ENCODE measurements around the gene KDM7A.

Gene KDM7A

GRCh38 chr7:140081774-140082425 lies 94.9 kb downstream of the KDM7A start:
- no peak for DNase-seq

- no peak for DNase-seq
Observed at GRCh38 chr7:140080919-140081318, 95.9 kb downstream of the KDM7A start.

DNA sequence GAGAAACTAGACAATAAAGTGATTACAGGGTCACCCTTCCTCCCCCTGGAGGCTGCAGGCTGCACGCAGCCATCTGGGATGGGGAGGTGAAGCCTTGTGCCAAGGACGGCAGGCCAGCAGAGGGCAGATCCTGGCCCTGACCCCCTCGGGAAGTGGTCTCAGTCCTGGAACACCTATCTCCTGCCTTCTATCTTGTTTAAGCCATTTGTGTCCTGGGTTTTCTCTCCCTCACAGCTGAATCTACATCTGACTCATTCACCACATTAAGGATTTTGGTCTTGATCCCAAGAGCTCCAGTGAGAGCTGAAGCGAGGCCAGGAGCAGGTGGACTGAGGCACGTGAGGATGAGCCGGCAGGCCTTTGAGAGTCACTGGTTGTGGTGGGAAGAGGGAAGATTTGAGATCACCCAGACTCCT lies 97.7 kb downstream of the KDM7A start:
- no peak for DNase-seq

- DNase-seq: no peak
Observed at GRCh38 chr7:140078392-140078791, 98.4 kb downstream of the KDM7A start.

- DNase-seq: no peak
Observed at GRCh38 chr7:140074780-140075179, 102.0 kb downstream of the KDM7A start.

GRCh38 chr7:140070546-140070945 lies 106.2 kb downstream of the KDM7A start:
- no peak for DNase-seq

DNA sequence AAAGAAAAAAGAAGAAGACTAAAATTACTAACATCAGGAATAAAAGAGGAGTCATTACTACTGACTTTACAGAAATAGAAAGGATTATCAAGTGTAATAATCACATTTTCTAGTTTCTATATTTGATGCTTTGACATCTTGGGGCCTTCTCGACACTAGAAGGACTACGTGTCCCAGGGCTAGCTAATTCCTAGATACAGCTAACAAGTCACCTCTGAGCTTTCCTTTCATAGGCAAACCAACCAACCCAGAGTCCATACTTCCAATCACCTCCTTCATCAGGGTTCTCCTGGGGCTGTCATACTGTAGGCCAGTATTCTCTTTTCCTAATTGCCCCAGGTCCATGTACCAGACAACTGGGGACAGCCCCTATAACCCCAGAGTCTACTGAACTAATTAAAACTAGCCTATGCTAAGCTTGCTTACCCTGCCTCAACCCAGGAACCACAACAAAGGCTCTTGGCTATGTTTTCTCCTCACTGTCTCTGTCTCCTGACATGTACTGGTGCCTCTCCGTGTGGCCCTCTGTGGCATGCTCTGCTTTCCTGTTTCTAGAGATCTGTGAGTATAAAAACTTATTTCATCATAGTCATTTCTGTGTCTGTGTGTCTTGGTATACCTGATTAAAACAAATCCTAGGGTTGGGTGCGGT lies 107.4 kb downstream of the KDM7A start:
- no peak for DNase-seq

DNA sequence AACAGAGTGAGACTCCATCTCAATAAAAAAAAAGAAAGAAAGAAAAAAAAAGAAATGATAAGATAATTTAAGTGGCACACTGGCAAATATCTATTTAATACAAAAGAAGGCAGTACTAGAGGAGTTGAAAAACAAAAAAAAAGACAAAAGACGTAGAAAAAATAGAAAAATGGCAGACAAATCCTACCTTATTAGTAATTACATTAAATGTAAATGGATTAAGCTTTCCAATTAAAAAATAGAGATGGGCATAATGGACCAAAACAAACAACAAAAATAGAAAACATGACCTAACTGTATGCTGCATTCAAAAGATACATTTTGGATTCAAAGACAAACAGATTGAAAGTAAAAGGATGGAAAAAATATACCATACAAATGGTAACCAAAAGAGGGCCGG lies 108.8 kb downstream of the KDM7A start:
- no peak for DNase-seq

DNA sequence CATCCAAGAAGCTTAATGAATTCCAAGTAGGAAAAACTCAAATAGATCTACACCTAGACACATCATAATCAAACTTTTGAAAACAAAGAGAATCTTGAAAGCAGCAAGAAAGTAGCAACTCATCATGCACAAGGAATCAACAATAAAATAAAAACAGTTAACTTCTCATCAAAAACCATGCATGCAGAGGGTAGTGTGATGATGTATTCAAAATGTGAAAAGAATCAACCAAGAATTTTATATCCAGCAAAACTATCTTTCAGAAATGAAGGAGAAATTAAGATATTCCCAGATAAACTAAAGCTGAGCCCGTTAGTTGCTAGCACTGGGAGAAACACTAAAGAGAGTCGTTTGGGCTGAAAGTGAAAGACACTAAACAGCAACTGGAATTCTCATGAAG lies 109.7 kb downstream of the KDM7A start:
- no peak for DNase-seq

DNA sequence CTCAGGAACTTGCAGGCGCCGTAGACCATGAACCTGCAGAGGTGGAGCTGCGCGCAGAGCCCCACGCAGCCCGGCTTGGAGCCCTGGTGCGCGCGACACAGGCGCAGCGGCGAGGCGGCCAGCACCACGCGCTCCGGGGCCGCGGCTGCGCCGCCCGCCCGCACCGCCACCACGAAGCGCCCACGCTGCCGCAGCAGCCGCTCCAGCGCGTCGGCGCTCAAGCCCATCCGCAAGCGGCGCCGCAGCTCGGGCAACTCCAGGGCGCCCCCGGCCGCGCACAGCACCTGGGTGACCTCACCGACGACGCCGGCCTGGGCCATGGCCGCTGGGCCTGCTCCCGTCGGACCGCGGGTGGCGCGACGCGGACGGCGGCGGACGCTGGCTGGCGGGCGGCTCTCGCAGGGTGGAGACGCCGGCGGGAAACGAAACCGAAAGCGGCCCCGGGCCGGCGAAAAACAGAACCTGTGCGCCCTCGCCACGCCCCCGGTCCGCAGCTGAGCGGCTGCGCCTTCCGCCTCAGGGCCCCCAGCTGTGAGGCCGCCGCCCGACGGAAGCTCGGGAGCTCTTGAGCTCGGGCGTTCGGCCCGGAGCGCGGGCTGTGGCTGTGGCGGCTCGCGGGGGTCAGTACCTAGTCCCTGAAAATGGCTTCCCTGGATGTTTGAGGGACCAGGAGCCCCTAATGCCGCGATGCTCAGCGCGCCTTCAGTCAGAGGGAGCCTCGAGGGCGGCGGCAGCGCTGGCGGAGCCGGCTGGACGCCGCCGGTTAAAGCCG lies 114.1 kb downstream of the KDM7A start, which contains the start of gene PARP12:
Gene PARP12 (minus strand): TSS at position 424 of the 772 bp plus-strand sequence. CDS start 104 bp downstream, at position 320.
- DNase-seq: peak; percentile 89

DNA sequence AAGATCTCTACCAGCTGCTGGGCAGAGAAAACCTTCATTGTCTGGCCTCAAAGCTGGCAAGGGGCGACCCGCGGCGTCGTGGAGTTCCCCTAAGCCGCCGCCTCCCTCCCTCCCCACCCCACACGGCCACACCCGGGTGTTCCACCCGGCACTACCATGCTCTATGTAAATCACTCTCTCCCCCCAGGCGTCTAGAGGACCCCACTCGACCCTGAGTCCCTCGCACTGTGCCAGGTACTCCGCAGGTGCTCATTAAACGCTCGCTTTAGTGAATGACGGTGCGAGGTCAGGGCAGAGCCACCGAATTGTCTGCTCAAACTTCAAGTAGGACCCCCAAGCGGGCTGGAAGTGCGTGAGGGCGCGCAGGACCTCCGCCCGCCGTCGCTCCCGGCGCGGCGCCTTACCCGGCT lies 114.7 kb downstream of the KDM7A start:
- peak; percentile 69 for DNase-seq

DNA sequence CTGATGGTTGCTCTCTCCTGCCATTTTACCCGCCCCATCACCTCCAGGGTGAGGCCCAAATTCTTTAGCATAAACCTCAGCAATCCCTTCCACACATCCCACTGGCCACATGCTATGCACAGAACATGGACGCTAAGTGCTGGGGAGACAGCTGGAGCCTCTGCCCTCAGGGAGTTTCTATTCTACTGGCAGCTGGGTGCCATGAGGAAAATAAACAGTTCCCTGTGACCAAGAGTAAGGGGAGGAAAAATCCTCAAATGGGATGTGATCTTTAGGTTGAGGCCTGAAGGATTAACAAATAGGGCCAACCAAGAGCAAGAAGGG lies 115.2 kb downstream of the KDM7A start:
- DNase-seq: no peak

DNA sequence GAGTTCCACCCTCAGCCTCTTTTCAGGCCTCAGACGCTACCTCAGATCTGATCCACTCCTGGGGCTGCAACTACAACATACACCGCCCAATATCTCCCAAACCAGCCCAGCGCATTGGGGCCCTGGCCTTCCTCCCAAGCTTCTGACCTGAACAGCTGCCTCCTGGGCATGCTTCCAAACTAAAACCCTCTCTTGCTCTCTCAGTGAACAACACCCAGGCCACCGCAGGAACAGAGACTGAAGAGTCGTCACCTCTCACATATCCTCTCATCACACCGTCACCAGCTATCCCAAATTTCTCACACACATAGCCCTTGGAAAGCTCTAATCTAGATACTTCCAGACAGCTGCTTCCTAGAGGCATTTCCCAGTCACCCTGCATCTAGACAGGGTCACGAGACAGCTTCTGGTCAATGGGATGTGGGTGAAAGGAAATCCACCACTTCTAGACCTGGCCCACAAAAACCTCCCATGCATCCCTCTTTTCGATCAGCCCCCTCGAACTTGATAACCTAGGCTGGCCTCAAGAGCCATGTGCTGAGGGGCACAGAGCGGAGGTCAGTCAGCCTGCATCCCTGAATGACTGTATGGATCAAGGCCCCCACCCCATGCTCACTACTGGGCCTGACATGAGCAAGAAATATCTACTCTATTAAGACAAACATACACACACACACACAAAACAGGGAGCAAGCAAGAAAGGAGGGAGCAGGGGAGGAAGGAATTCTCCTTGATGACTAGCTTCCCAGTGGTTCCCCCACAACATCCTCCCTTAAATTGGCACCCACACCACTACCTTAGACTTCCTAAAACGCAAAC lies 115.8 kb downstream of the KDM7A start:
- no peak for DNase-seq

DNA sequence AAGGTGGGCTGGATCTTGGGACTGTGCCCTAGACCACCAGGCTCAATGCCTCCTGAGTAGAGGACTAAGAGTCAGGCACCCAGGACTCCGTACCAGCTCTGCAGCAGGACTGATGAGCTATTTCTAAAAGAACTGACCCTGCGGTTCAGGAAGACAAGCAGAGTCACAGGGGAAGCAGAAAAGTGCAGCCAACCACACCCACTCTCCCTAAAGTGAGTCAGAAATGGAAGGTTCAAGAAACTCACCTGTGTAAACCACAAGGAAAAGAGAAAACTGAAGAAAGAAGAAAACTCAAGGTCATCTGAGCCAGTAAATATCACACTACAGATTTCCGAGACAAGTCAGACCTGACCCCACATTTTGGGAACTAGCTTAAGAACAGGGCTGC lies 116.5 kb downstream of the KDM7A start:
- DNase-seq: no peak

- peak; percentile 25 for DNase-seq
Observed at GRCh38 chr7:140059273-140060242, 117.2 kb downstream of the KDM7A start.

DNA sequence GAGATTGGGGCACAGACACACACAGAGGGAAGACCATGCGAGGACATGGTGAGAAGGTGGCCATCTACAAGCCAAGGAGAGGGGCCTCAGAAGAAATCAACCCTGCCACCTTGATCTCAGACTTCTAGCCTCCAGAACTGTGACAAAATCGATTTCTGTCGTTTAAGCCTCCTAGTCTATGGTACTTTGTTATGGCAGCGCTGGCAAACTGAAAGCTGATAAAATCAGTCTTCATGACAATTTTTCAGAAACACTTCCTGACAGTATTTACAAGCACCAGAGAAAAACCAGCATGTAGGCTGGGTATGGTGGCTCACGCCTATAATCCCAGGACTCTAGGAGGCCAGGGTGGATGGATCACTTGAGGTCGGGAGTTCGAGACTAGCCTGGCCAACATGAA lies 118.3 kb downstream of the KDM7A start:
- no peak for DNase-seq

DNA sequence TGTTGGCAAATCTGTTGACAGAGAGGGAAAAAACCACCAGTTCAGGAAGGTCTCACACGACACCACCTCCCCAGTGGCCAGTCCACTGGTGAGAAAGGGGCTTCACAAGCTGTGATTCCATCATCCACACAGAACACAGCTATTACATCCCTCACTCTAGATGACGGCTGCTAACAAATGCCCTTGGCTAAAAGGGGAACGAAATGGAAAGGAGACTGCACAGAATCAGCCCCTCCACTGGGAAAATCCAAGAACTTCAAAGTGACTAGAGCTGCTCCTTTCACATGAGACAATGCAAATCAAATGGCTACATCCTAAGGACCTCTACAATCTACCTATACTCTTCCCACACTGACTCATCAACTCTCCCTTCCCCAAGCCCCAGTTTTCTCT lies 119.6 kb downstream of the KDM7A start:
- DNase-seq: no peak

GRCh38 chr7:140056431-140057142 lies 120.2 kb downstream of the KDM7A start:
- DNase-seq: no peak

DNA sequence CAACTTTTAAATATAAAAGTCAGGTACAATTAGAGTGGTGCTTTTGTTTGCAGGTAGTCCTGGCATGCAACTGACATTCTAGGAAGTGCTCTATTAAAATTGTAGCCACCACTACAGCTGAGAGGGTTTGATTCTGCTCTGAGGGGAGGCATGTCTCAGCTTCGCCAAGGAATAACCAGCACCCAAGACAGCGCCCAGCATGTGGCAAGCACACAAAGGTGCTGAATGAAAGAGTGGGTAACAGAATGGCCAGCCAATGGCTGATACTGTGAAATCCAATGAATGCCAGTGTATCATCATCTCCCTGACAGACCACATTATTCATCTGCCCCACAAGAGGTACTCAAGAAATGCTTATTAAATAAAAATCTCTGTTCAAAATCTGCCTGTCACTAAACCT lies 121.0 kb downstream of the KDM7A start:
- no peak for DNase-seq

- DNase-seq: no peak
Observed at GRCh38 chr7:140054751-140055150, 122.0 kb downstream of the KDM7A start.

DNA sequence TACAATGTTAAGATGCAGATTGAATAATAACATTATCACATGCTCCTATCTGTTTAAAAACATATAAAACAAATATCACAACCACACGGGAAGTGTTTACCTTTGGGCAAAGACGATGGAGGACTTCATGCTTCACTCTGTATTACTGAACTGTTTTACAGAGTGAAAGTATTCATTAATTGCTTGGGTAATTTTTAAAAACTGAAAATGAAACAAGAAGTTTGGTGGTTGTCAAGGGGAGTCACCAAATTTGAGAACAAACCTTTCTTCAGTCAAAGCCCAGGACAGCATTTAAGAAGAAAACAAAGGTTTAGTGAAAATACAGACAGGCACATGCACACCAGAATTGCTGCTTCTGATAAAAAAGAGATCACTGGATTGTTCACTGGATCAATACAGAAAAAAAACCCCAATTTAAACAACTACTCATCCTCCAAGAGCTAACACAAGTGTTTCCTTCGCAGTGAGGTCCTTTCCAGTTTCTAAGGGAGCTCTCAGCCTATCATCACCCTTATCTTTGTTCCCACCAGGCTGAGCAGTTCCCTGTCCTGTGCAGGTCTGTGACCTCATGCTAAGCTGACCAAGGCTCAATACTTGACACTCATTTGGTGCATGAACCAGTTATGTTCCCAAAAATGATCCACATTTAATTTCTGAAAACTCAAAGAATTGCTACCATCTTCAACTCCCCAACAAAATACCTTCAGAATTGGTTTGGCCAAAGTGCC lies 122.8 kb downstream of the KDM7A start:
- peak; percentile 15 for DNase-seq
